ENCODE data around the gene INSM1.
A peak's percentile ranks its signal among the peaks of the same experiment; 100 is the strongest.

The INSM1 gene, protein sequence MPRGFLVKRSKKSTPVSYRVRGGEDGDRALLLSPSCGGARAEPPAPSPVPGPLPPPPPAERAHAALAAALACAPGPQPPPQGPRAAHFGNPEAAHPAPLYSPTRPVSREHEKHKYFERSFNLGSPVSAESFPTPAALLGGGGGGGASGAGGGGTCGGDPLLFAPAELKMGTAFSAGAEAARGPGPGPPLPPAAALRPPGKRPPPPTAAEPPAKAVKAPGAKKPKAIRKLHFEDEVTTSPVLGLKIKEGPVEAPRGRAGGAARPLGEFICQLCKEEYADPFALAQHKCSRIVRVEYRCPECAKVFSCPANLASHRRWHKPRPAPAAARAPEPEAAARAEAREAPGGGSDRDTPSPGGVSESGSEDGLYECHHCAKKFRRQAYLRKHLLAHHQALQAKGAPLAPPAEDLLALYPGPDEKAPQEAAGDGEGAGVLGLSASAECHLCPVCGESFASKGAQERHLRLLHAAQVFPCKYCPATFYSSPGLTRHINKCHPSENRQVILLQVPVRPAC

DNA sequence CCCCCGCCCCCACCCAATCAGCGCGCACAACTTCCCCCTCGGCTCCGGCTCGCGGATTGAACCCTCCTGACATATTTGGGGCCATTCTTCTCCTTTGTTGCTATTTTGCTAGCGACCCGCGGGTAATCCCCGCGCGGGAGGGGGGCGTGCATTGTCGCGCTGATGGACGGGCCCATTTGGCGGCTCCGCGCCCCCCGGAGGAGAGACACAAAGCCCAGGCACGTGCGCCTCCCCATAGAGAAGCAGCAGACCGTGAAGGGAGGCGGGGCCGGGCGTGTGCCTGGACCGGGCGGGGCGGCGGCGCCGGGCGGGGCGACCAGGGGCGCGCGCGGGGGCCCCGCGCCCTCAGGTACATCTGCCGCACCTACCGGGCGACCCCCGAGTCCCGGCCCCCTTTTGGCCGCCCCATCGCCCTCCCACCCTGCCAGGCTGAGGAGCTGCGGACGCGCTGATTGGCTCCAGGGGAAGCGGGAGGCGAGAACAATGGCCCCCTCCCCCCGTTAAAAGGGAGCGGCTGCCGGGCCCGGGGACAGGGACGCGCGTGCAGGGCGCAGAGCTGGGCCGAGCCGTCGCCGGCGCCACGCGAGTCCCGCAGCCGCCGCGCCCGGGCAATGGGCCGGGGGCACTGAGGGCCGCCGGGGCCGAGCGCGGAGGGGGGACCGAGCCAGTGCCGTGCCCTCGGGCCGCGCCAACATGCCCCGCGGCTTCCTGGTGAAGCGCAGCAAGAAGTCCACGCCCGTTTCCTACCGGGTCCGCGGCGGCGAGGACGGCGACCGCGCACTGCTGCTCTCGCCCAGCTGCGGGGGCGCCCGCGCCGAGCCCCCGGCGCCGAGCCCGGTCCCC lies at the start of gene INSM1:
TSS of gene INSM1 (plus strand) at position 530 of the 843 bp plus-strand sequence. CDS start at position 694, 164 bp downstream.
- H3K4me1 ChIP-seq (ENCODE audit: control insufficient read depth, insufficient read depth, low read length), result no peaks in the 10 kb centered on the region
- H3K27ac ChIP-seq (ENCODE audit: low read depth, low read length), result no peak within 1 kb of the TSS
- H3K27me3 ChIP-seq (ENCODE audit: control insufficient read depth, insufficient read depth, low read length), result peaks cover 23% of the 10 kb centered on the region
- H3K4me3 ChIP-seq (ENCODE audit: low read length), result peak within 1 kb of the TSS; percentile 52
- no peaks in the 10 kb centered on the region for H3K36me3 ChIP-seq (ENCODE audit: control insufficient read depth, insufficient read depth, low read length)
- no peak within 1 kb of the TSS for H3K9ac ChIP-seq (ENCODE audit: low read length)

DNA sequence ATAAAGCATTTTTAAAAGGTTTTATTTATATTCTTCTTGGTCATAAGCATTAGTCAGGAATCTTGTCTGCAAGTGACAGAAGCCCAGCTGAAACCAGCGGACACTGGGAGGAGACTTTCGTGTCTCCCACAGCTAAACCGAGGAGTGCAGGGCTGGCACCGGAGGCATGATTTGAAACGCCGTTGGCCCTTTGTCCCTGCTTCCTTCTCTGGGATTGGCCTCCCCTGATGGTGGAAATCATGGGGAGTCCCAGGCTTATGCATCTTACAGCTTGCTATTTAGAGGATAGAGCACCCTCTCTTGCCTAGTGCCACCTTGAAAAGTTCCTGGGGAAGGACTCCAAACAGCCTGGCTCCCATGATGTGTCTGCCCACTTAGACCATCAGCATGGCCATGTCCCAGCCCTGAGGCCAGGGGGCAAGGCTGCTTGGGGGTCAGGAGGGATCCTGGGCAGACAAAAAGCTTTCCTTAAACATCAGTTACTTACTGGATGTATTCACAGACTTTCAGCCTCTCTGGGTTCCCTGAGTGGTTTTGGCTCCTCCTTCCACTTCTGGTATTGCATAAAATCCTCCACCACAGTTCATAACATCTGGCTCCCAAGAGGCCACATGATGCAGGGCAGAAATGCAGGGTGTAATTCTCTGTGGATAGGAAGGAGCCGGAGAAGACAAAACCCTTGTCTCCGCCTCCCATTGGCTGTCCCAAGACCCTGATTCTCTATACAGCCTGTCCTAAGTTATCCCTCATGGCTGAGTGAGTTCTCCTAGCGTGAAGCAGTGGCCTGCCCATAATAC lies 49.3 kb upstream of the INSM1 start:
- no peak overlapping the region for H3K27ac ChIP-seq (ENCODE audit: low read depth, low read length)

DNA sequence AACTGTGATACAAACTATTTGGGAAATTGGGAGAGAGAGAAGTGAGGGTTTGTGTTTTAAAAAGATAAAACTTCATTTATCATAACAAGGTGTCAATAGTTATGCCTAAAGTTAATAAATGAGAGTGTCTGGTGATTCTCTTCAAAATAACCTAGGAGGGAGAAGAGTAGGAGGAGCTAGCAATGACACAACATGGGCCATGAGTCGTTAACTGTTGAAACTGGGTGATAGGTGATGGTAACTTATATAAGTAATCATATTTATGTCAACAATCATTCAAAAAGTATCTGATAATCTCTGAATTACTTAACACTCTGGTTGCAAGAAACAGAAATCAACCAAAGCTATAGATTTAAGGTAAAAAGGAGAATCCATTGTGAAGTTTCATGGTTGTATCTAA lies 46.8 kb upstream of the INSM1 start:
- H3K4me1 ChIP-seq (ENCODE audit: control insufficient read depth, insufficient read depth, low read length), result no peaks in the 10 kb centered on the region
- no peak overlapping the region for H3K4me3 ChIP-seq (ENCODE audit: low read length)
- H3K27me3 ChIP-seq (ENCODE audit: control insufficient read depth, insufficient read depth, low read length), result no peaks in the 10 kb centered on the region
- H3K9ac ChIP-seq (ENCODE audit: low read length), result no peak overlapping the region
- H3K27ac ChIP-seq (ENCODE audit: low read depth, low read length), result no peak overlapping the region
- H3K36me3 ChIP-seq (ENCODE audit: control insufficient read depth, insufficient read depth, low read length), result no peaks in the 10 kb centered on the region

More for the DNA sequence above, 49.3 kb upstream of the INSM1 start:
- Histone ChIP-seq H3K36me3 (ENCODE audit: control insufficient read depth, insufficient read depth, low read length) (no peaks in the 10 kb centered on the region), H3K4me1 (ENCODE audit: control insufficient read depth, insufficient read depth, low read length) (no peaks in the 10 kb centered on the region), H3K4me3 (ENCODE audit: low read length) (no peak overlapping the region), H3K27me3 (ENCODE audit: control insufficient read depth, insufficient read depth, low read length) (no peaks in the 10 kb centered on the region), H3K9ac (ENCODE audit: low read length) (no peak overlapping the region)

DNA sequence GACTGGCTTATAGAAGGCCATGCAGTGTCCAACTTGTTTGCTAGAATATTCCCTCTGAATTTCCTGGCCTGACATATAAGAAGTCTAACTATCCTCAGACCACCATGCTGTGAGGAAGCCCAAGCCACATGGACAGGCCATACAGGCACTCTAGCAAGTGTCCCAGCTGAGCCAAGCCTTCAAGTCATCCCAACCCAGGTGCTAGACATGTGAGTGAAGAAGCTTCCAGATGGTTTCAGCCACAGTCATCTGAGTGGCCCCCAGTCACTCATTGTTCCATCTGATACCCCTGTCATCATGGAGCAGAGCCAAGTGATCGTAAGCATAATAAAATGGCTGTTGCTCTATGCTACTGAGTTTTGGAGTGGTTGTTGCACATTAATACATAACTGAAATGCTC lies 46.0 kb upstream of the INSM1 start:
- no peaks in the 10 kb centered on the region for H3K4me1 ChIP-seq (ENCODE audit: control insufficient read depth, insufficient read depth, low read length)
- no peak overlapping the region for H3K9ac ChIP-seq (ENCODE audit: low read length)
- H3K4me3 ChIP-seq (ENCODE audit: low read length), result no peak overlapping the region
- no peak overlapping the region for H3K27ac ChIP-seq (ENCODE audit: low read depth, low read length)
- H3K27me3 ChIP-seq (ENCODE audit: control insufficient read depth, insufficient read depth, low read length), result no peaks in the 10 kb centered on the region
- H3K36me3 ChIP-seq (ENCODE audit: control insufficient read depth, insufficient read depth, low read length), result no peaks in the 10 kb centered on the region

DNA sequence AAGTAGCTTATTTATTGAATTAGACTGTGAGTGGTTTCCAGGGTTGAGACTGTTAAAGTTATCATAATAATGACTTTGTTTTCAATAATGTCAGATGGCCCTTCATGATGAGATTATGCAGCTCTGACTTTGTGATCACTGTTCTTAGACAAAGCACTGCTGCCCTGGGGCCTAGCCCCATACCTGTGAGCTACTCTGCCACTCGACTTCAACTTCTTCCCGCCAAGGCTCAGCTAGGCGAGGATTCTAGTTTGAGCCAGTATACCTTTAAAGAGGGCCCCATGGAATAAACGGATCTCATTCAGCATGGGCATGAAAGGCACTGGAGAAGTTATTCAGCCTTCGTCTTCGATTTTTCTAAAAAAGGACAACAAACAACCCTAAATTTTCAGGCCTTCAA lies 45.0 kb upstream of the INSM1 start:
- Histone ChIP-seq H3K27ac (ENCODE audit: low read depth, low read length) (no peak overlapping the region), H3K27me3 (ENCODE audit: control insufficient read depth, insufficient read depth, low read length) (no peaks in the 10 kb centered on the region), H3K4me1 (ENCODE audit: control insufficient read depth, insufficient read depth, low read length) (no peaks in the 10 kb centered on the region), H3K4me3 (ENCODE audit: low read length) (no peak overlapping the region), H3K9ac (ENCODE audit: low read length) (no peak overlapping the region), H3K36me3 (ENCODE audit: control insufficient read depth, insufficient read depth, low read length) (no peaks in the 10 kb centered on the region)

DNA sequence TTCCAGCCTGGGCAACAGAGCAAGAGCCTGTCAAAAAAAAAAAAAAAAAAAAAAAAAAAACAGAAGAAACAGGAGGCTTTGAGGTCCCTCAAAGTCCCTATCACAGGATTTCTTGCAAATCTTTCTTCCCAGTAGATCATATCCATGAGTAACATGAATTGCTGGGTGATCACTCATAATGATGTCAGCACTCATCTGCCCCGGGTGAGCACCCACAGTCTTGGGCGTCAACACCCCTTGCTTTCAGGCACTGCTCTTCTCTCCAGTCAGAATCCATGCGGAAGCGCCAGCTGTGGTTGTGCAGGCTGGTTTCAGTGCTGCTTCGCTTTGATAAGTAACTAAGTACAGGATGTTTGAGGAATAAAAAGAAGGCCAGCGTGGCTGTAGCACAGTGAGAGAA lies 40.2 kb upstream of the INSM1 start:
- Histone ChIP-seq H3K4me3 (ENCODE audit: low read length) (no peak overlapping the region), H3K9ac (ENCODE audit: low read length) (no peak overlapping the region), H3K36me3 (ENCODE audit: control insufficient read depth, insufficient read depth, low read length) (no peaks in the 10 kb centered on the region), H3K4me1 (ENCODE audit: control insufficient read depth, insufficient read depth, low read length) (no peaks in the 10 kb centered on the region), H3K27ac (ENCODE audit: low read depth, low read length) (no peak overlapping the region), H3K27me3 (ENCODE audit: control insufficient read depth, insufficient read depth, low read length) (no peaks in the 10 kb centered on the region)

DNA sequence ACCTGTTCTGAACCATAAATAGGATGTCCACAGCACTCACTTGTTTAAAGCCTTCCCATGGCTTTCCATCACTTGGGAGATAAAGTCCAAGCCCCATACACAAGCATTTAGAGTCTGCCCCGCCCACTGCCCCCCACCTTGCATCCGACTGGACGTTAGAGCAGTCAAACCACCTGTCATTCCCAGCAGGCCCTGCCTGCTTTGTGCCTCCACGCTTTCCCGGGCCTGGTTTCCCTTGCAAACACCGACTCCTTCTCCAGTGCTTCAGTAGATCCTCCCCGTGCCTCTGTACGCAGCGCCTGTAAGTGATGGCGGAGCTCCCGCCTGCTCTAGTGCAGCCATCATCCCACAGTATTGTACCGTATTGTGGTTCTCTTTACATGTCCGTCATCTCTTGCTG lies 38.3 kb upstream of the INSM1 start:
- H3K4me1 ChIP-seq (ENCODE audit: control insufficient read depth, insufficient read depth, low read length), result no peaks in the 10 kb centered on the region
- no peak overlapping the region for H3K4me3 ChIP-seq (ENCODE audit: low read length)
- H3K9ac ChIP-seq (ENCODE audit: low read length), result no peak overlapping the region
- no peaks in the 10 kb centered on the region for H3K36me3 ChIP-seq (ENCODE audit: control insufficient read depth, insufficient read depth, low read length)
- no peak overlapping the region for H3K27ac ChIP-seq (ENCODE audit: low read depth, low read length)
- no peaks in the 10 kb centered on the region for H3K27me3 ChIP-seq (ENCODE audit: control insufficient read depth, insufficient read depth, low read length)

DNA sequence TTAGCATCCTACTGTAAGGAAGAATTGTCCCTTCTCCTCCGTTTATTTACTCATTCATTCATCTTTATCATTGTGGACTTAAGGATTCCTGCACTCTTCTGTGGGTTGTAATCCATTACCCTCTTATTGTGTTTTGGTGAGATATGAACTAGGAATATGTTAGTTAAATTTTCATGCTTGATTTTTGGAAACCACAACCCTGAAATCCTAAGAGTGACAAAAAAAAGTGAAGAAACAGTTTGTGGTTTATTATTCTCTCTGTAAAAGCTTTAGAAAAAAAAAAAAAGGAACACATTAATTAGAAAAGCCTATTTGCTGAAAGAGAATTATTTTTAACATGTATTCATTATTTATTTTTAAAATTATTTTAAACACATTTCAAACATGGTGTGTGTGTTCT lies 36.7 kb upstream of the INSM1 start:
- Histone ChIP-seq H3K4me1 (ENCODE audit: control insufficient read depth, insufficient read depth, low read length) (no peaks in the 10 kb centered on the region), H3K36me3 (ENCODE audit: control insufficient read depth, insufficient read depth, low read length) (no peaks in the 10 kb centered on the region), H3K27me3 (ENCODE audit: control insufficient read depth, insufficient read depth, low read length) (no peaks in the 10 kb centered on the region), H3K9ac (ENCODE audit: low read length) (no peak overlapping the region), H3K27ac (ENCODE audit: low read depth, low read length) (no peak overlapping the region), H3K4me3 (ENCODE audit: low read length) (no peak overlapping the region)

DNA sequence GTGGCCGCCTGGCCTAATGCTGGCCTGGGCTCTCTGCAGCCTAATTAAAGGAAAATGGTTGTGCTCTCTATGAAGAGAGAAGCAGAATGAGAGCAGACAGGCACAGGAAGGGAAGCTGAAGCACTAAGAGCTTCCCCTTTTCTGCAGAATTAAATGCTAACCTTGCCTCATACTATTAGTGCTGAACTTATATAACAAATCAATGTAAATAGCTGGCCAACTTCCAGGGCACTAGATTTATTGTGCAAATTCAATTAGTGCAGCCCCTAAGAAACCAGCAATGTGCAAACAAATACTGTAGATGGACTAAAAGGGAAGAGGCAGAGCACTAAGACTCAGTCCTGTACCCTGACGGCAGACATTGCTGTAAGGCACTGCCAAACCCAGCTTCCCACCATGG lies 36.1 kb upstream of the INSM1 start:
- no peak overlapping the region for H3K9ac ChIP-seq (ENCODE audit: low read length)
- H3K4me1 ChIP-seq (ENCODE audit: control insufficient read depth, insufficient read depth, low read length), result no peaks in the 10 kb centered on the region
- H3K4me3 ChIP-seq (ENCODE audit: low read length), result no peak overlapping the region
- H3K36me3 ChIP-seq (ENCODE audit: control insufficient read depth, insufficient read depth, low read length), result no peaks in the 10 kb centered on the region
- H3K27me3 ChIP-seq (ENCODE audit: control insufficient read depth, insufficient read depth, low read length), result no peaks in the 10 kb centered on the region
- no peak overlapping the region for H3K27ac ChIP-seq (ENCODE audit: low read depth, low read length)

DNA sequence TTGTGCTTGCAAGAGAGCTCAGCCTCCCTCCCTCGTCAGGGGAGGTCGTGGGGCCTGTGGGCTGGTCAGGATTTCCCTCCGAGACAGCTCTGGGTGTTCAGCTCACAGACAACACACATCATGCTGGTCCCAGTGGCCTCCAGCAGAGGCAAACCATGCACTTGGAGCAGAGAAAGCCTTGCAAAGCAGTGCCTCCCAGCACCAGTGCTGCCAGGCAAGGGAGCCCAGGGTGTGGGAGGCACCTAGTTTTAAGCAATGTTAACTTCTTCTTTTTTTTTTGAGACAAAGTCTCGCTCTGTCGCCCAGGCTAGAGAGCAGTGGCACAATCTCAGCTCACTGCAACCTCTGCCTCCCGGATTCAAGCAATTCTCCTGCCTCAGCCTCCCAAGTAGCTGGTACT lies 34.0 kb upstream of the INSM1 start:
- Histone ChIP-seq H3K9ac (ENCODE audit: low read length) (no peak overlapping the region), H3K36me3 (ENCODE audit: control insufficient read depth, insufficient read depth, low read length) (no peaks in the 10 kb centered on the region), H3K27ac (ENCODE audit: low read depth, low read length) (no peak overlapping the region), H3K4me1 (ENCODE audit: control insufficient read depth, insufficient read depth, low read length) (no peaks in the 10 kb centered on the region), H3K27me3 (ENCODE audit: control insufficient read depth, insufficient read depth, low read length) (no peaks in the 10 kb centered on the region), H3K4me3 (ENCODE audit: low read length) (no peak overlapping the region)

DNA sequence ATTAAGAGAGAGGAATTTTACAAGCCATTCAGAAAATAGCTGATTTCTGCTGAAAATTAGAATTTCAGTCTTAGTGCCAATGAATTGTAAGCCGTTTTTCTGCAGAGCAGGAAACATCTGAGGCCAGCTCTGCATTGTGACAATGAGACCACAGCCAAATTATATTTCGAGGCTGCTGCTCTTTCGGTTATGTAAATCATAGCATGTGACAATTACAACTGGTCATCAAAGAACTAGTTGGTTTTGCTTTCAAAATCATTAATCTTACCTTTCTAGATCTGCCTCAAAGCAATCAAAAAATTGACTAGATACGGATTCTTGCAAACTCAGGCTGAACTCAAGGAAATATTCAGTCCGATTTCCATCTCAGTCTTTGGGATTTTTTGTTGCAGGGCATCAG lies 33.4 kb upstream of the INSM1 start:
- Histone ChIP-seq H3K4me3 (ENCODE audit: low read length) (no peak overlapping the region), H3K27me3 (ENCODE audit: control insufficient read depth, insufficient read depth, low read length) (no peaks in the 10 kb centered on the region), H3K4me1 (ENCODE audit: control insufficient read depth, insufficient read depth, low read length) (no peaks in the 10 kb centered on the region), H3K27ac (ENCODE audit: low read depth, low read length) (no peak overlapping the region), H3K36me3 (ENCODE audit: control insufficient read depth, insufficient read depth, low read length) (no peaks in the 10 kb centered on the region), H3K9ac (ENCODE audit: low read length) (no peak overlapping the region)

DNA sequence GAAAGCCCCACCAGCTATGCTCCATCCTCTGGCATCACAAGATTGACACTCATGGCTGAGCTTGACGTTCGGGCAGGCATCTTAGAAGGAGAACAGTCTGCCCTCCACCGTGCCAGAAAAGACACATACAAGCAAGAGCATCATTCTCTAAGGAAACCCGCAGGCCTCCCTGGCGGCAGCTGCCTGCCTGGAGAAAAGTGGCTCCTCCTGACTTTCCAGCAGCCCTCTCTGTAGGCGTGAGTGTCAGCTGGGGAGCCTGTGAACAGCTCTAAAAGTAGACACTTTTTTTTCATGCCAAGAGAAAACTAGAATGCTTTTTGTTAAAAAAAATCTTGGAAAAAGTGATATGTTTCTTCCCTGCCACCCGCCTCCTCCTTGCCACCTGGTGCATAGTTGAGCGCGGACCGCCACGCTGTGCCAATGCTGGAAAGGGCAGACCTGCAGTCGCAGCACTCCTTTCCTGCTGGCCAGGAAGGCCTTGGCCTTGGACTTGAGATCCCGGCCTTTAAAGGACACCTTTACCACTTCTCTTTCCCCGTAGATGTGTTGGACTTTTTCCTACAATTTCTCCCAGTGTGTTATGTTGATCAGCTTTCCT lies 29.7 kb upstream of the INSM1 start:
- H3K27ac ChIP-seq (ENCODE audit: low read depth, low read length), result no peak overlapping the region
- no peaks in the 10 kb centered on the region for H3K4me1 ChIP-seq (ENCODE audit: control insufficient read depth, insufficient read depth, low read length)
- no peak overlapping the region for H3K4me3 ChIP-seq (ENCODE audit: low read length)

More for the DNA sequence above, 29.7 kb upstream of the INSM1 start:
- H3K36me3 ChIP-seq (ENCODE audit: control insufficient read depth, insufficient read depth, low read length), result no peaks in the 10 kb centered on the region
- no peaks in the 10 kb centered on the region for H3K27me3 ChIP-seq (ENCODE audit: control insufficient read depth, insufficient read depth, low read length)
- H3K9ac ChIP-seq (ENCODE audit: low read length), result no peak overlapping the region

Measured in rectal smooth muscle tissue (tissue), 1 donor.